CD4-positive, alpha-beta T cell treated with Interleukin-15 for 1 hour (primary cell): Measurements from ENCODE around the gene FREM3.

Experiments
- DNase-seq: peaks from one replicate; pipeline ENCODE4 v3.0.0-alpha.2; 2020

Gene FREM3

DNA sequence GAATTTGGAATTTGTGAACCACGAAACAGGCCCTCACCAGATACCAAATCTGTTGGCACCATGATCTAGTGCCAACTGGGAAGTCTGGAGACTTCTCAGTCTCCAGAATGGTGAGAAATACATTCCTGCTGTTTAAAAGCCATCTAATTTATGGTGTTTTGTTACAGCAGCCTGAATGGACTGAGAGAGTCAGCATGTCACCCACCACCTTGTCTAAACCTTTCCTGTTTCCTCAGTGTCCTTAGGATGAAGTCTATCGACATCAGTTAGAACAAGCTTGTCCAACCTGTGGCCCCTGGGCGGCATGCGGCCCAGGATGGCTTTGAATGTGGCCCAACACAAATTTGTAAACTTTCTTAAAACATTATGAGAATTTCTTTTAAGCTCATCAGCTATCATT lies 42.1 kb downstream of the FREM3 start:
- DNase-seq, result no peak

DNA sequence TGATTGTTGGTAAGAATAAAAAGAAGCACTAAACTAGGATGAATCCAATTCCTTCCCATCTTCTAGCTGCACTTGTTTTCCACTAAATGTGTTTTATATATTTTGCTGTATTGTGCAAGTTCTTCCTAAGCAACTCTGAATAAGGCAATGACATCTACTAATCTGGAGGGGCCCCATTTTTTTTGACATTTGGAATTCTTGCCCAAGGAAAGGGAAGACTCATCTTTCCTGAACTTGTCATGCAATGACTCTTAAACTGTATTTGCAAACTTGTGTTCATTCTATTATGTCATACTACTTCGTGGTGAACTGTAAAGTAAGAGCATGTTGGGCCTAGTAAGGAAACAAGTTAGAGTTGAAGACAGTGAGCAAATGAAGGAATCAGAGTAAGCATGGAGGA lies 45.9 kb downstream of the FREM3 start:
- no peak for DNase-seq

DNA sequence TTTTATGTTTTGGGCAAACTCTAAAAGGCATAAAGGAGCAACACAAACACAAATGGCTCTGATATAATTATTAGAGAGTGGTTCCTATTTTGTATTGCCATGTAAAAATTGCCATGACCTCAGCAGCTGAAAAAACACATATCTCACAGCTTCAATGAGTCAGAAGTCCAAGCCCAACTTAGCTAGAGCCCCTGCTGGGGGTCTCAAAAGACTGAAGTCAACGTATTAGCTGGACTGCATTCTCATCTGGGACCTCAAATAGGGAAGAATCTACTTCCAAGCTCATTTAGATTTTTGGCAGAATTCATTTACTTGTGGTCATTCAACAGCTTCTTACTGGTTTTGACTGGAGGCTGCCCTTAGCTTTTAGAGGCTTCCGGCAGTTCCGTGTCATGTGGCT lies 47.4 kb downstream of the FREM3 start:
- DNase-seq, result no peak

DNA sequence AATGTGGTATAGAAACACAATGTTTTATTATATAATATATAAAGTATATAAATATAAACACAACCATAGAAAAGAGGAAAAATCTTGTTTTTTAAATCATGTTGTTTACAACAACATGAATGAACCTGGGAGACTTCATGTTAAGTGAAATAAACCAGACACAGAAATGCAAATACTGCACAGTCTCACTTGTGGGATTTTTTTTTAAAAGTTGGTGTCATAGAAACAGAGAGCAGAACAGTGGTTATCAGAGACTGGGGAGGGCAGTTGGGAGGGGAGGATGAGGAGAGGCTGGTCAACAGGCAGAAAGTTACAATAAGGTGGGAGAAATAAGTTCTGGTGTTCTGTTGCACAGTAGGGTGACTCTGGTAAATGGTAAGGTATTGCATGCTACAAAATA lies 57.1 kb downstream of the FREM3 start:
- DNase-seq, result no peak

DNA sequence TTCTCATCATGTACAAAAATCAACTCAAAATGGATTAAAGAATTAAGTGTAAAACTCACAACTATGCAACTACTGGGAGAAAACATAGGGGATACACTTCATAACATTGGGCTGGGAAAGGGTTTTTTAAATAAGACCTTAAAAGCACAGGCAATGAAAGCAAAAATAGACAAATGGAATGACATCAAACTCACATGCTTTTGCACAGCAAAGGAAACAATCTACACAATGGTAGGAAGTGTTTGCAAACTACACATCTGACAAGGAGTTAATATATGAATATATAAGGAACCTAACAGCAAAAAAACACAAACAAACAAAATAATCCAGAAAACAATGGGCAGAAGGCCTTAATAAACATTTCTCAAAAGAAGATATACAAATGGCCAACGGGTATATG lies 57.9 kb downstream of the FREM3 start:
- no peak for DNase-seq

DNA sequence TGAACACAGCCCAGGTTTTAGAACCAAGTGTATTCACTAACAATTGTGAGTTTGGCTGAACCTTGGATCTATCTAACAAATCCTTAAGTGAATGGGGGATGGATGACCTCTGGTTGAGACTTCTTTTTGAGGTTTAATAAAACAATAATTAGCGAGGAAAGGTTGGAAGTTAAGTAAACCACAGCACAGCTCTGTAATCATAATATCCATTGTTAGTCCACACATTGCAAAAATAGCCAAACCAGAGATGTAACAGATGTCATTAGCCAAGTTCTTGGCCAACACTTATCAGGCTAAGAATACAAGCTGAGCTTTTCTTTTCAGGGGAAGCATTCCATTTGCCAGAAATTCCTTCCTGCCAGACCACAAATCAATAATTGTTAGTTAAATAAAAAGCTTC lies 59.1 kb downstream of the FREM3 start:
- no peak for DNase-seq

DNA sequence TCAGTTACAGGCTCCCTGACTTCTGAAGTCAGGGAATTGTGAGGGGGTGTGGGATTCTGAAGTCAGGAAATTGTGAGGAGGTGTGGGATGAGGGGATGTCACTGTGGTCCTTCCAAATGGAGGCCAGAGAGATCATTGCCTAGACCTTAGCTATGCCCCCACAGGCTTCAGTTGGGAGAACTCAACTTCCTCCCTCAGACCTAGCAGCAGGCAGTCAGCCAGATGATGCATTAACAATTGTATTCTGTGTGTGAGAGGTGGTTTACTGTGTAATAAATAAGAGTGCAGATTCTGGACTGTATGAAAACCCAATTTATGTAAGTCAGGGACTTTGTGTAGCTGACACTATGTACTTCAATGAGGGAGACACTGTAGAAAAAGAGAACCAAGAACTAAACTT lies 65.7 kb downstream of the FREM3 start:
- no peak for DNase-seq

DNA sequence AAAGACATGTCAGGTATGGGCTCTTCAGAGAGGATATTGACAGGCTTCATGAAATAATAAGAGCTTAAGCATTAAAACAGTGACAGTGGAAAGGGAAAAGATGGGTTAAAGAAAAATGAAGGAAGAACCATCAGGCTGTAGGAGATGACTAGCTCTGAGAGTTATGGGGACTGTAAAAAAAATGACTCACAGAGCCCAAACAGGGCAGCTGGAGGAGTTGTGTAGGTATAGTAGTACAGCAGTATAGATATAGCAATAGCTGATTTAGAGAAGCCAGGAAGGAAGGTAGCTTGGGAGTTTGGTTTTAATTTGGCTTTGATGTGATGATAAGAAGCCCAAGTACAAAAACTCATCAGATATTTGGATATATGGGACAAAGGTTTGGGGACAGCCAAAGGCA lies 66.6 kb downstream of the FREM3 start:
- no peak for DNase-seq

DNA sequence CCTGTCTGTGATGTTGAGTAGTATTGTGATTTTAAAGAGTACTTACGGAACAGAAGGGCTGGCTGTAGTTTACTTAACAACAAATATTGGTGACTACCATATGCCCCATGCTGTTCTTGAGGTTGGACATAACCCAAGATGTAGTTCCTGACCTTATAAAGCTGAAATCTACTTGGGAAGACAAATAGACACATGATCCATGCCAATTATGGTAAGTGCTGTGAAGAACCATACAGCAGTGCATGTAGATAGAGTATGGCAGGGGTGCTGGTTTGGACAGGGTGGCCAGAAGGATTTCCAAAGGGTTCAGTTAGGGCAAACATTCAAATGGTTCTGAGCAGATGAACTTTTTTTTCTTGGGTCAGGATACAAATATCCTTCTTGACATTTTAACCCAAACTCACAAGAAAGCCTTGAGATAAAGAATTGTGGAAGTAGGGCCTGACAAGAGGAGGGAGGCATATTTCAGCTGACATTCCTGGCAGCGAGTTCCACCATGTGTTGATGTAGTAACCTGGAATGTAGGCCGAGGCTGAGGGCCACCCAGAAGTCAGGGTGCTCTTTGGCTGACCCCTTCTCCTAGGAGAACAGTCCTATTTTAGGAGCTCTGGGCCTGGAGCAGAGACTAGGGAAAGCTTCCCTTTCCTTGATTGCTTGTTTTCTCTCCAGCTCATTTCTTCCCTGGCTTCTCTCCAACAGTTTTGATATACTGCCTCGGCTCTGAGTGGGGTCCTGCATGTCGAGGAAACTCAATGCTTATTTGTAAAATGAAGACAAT lies 74.2 kb downstream of the FREM3 start:
- DNase-seq, result no peak

DNA sequence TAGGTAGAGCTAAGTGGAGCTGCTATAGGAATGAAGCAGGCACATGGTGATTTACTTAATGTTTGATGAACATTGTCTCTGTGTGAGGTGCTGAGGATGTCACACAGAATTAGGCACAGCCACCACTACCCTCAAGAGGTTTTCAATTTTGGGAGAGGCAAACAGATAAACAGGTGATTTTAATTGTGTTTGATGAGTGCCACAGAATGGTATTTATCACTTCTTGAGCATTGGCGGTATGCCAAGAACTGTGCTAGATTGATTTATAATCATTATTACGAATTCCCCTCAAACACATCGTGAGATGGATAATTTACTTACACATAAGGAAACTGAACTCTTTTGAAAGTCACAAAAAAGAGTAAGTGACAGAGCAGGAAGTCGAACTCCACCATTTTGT lies 74.8 kb downstream of the FREM3 start:
- no peak for DNase-seq

DNA sequence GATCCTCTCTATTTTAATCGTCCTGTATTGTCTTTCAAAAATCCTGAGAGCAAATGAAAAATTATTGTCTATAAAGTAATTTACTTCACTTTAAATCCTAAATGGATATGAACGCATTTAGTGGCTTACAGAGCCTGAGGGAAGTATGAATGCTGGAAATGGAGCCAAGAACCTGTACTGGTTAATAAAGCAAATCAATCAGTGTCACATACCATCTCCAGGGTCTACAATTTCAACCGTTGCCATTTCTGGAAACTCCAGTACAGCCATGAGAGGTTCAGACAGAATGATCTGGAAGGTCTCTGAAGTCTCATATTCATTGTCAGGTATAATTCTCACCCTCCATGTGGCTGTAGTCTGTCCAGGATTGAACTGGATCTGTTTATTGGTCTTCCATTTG lies 76.6 kb downstream of the FREM3 start:
- DNase-seq, result no peak

DNA sequence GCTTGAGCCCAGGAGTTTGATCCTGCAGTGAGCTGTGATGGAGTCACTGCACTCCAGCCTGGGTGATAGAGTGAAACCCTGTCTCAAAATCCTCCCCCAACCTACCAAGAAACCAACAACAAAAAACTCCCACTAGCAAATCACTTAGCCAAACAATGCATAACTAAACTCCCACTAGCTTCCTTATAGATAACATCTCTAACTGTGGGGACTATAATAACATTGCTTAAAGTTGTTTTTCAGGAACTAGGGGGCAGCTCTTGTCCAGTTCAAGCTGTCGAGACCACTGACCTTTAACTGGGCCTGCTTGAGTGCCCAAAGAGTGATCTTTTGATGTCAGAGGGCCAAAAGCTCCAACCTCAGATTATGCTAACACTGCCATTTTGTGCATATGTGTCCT lies 81.7 kb downstream of the FREM3 start:
- no peak for DNase-seq

DNA sequence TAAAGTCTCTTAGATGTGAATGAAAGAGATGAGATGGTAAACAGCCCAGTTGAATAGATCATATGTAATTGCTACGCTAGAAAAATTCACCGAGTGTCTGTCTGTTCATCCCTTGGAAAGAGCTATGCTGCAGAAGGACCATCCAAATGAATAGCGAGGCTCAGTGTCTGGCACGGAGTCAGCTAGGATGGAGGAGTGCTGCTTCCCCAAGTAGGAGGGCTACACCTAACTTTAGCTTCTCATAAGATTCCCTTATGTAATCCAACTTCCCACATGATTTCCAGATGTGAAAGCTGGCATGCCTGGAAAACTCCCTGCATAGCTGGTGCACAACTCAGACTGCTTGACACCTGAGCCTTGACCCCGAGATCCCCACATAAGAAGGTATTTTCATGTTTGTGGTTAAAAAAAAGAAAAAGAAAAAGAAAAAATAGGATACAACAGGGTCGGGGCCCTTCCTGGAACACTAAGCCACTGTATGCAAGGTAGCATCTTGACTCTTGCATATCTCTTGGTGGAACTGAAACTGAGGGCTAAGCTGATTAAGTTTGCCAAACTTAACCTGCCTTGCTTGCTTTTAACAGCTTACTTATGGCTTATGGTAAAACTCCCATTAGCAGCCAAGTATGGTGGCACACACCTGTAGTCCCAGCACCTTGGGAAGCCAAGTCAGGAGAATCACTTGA lies 82.3 kb downstream of the FREM3 start:
- no peak for DNase-seq

DNA sequence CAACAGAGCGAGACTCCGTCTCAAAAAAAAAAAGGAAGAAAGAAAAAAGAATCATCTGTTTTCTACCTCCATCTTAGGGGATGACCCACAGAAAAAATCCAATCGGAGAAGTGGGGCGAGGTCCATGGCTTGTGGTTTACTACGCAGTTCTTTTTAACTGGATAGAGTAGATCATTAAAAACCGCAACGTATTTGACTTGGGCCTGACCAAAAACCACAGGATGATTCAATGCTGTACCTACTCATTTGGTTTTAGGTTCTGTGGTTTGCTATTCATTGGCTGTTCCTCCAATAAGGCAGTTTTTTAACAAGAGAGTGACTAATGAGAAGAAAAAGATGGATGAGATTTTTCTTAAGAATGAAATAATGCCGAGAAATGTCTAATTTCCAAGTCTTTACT lies 83.7 kb downstream of the FREM3 start:
- DNase-seq, result no peak

DNA sequence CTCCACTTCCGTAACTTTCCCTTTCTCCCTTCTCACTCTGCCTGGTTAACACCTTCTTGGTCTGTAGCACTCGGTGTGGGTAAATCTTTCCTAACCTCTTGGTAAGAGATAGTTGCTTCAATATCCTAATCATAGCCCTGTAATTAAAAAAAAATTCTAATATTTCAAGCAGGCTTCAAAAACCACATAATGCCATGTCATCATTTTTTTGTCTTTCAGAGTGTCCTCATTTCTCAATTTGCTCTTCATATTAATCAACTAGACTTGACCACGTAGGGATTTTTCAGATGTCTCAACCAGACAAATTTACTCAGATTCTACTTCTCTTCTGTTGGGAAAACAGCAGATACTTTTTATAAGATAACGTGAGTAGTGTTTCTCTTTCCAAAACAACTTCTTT lies 91.0 kb downstream of the FREM3 start:
- no peak for DNase-seq

DNA sequence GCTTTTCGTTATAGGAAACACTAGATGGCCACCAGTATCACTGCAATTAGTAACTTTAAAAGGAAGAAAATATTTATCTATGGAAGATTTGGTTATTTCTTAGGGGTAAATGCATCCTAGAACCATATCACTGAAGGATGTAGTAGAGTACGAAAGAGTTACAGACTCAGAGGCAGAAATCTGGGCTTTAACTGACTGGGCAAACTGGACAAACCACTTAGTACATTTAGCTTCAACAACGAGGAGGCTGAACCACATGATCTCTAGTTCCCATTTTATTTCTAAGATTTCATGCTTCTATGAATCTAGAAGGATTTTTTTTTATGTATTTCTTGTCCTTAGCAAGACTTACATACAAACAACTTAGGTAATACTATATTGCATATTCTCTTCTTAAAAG lies 94.0 kb downstream of the FREM3 start:
- DNase-seq, result no peak

DNA sequence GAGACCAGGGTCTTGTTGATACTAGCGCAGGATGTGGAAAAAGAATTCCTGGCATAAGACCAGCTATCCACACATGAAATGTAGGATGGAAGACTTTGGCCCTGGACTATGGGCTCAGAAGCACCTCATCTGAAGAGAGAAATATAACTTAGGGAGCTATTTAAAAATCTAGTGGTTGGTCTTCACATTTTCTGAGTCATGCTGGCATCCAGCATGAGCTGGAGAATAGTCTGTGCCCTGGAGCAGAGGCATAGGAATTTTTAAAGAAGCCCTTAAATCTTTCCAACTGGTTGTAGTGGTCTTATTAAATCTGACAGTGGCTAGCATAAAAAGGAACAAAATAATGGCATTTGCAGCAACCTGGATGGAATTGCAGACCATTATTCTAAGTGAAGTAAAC lies 100.6 kb downstream of the FREM3 start:
- DNase-seq, result no peak

DNA sequence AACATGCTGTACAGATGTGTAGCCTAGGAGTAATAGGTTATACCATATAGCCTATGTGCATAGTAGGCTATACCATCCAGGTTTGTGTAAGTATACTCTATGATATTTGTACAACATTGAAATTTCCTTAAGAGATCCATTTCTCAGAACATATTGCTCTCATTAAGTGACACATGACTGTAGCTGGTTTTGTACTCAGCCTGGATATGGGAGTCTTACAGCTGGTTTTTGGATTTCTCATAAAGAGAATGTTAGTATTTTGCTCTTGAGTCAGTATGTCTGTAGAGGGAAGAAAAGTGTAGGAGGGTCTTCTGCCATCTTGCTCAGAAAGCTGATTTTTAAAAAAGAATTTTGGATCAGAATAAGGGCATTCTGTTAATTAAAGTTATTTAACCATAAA lies 101.7 kb downstream of the FREM3 start:
- no peak for DNase-seq

DNA sequence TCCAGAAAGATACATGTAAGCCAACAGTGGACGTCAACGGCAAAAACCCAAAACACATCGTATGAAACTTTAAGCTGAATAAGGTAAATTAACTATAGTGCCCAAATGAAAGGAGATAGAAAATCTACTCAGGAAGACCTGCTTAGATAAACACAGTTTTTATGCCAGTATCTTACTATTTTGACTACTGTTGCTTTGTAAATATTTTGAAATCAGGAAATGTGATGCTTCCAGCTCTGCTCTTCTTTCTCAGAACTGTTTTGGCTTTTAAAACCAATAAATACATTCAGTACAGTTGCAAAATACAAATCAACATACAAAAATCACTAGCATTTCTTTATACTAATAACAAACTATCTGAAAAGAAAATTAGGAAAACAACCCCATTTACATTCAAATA lies 103.2 kb downstream of the FREM3 start:
- DNase-seq, result no peak

DNA sequence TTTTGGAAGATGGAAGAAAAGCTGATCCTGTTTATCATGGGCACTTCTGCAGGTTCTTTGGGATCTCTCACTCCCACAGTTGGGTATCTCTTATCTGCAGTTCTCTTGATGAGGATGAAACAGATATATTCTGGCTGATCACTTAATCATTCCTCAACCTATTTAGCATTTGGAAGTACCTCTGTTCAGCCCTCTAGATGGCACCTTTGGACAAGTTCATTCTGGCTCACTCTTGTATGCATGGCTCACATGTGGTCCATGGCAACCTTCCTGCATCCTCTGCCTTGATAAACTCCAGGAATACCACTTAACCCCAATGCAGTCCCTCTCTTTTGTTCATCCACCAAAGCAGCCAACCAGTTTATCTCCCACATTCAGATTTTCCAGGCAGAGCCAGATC lies 112.8 kb downstream of the FREM3 start:
- DNase-seq, result no peak

DNA sequence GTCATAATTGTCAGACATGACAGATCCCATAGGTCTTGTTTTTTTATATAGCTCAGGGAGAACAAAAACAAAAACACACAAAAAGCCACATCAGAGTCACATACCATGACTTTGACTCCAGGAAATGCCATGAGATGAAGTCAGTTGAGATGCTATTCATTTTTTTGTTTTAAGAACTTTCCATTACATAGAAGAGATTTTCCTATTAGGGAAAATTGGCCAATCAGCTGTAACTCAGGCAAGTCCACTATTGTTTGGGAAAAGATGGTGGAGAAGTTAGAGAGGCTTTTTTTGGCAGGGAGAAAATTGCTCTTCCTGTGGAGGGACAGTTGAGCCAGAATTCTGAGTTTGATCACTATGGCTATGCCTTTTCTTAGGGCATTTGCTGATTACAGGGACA lies 114.4 kb downstream of the FREM3 start:
- DNase-seq, result no peak

DNA sequence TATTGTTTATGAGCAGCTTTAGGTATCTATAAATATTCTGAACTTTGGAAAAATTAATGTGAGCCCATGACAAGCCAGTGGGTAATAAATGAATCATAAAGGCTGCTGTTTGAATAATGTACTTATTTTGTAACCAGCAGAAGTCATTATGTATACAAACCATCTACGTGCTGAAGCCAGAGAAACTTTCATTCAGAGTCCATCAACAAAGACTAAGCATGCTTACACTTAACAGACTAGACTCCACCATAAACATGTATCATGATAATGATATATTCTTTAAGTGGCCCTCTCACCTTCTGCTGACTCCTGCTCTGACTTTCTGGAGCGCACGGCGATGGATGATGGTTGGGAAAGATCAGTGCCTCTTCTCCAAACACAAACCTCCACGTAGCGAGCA lies 114.9 kb downstream of the FREM3 start:
- DNase-seq, result no peak

DNA sequence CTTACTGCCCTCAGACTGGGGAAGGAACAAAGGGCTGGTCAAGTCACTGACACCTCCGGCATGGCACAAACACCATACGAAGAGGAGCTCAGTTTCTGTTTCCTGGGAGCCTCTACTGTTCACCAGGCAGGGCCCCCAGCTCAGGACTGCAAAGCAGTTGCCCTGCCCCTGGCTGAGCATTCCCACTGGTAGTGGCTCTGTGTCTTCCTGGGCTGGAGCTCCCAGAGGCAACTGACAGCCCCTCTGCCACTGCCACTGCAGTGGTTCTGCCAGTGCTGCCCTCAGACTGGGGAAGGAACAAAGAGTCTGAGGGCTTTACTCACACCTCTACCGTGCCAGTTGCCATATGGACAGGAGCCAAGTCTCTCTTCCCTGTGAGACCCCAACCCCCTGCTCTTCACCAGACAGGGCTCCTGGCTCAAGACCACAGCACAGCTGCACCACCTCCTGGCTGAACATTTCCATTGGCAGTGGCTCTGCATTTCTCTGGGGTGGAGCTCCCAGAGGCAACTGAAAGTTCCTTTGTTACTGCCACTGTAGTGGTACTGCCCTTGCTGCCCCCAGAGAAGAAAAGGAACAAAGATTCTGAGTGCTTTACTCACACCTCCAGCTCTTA lies 119.0 kb downstream of the FREM3 start:
- DNase-seq, result no peak

DNA sequence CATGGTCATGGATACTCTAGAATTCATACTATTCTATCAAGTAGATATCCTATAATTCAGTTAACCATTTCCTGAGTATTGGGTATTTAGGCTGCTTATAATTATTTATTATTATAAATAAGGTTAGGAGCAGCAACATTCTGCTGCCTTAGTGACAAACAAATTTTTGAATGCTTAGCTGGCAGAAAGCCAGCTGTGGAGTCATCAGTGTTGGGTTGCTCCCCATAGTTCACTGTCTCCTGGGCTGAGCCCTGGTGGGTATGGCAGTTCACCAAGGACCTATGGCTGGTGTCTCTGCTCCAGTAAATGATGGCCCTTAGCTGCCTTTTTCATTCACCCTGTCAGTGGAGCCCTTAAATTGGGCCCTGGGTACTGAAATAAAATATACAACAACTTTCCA lies 125.1 kb downstream of the FREM3 start:
- DNase-seq, result no peak

DNA sequence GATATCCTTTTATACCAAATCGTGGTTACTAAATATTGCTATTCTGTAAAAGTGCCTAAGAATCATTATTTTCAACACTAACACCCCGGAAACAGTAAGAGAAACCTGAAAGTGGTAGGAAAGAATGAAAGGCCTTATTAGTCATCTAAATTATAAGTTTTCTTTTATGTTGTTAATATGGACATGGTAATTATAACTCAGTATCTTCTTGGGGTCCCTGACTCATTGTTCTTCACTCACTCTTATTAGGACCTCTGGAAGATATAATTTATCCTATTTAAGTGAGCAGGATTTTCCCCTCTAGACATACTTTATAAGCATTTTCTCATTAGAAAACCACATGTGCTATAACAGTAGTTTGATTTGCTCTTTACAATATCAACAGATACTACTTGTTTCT lies 136.0 kb downstream of the FREM3 start:
- DNase-seq, result no peak
